GM19193 (cell line): Measurements from ENCODE around the gene NR2F1-AS1.

Source experiments
- POLR2A ChIP-seq: IDR thresholded peaks from 4 replicates; pipeline ENCODE4 v1.6.1; 2011; ENCODE audit not compliant: insufficient read depth, insufficient read length; ENCODE audit errors: extremely low read depth

The NR2F1-AS1 gene

DNA sequence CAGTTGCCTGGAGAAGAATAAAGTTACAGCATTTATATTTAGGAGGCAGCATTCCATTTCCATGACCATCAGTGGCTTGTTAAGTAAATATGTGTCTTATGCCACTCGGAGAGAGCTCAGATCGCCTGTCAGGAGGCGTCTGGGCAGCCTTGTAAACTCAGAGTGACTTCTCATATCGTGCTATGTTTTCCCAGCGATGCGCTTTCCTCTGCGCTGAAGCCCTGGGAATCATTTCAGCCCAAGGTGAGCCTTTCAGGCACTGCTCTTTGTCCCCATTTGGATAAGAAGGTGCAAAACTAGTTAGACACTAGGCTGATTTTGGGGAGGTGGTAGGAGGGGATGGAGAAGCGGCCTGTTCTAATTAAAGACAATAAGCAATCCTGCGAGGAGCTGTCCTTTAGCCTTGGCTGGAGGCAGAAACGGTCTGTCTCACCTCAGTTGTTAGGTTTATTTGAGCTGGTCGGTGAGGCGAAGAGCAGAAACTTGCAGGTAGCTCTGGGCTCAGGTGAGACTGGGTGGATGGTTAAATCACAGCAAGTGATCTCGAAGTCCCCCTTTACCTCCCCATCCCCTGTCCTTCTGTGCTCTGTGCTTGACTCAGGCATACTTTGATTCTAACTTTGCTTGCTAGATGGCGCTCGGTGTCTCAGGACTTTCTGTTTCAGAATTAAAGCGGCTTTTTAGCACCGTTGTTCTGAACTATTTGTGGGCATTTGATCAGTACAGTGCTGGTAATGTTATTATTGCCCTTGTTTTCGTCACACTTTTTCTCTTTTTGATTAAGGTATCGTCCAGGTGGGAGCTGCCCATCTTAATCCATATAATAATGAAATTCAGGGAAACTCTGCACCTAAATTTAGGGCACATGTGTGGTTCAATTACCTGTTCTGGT lies 26.6 kb upstream of the NR2F1-AS1 start:
- no peak for TF ChIP-seq POLR2A

DNA sequence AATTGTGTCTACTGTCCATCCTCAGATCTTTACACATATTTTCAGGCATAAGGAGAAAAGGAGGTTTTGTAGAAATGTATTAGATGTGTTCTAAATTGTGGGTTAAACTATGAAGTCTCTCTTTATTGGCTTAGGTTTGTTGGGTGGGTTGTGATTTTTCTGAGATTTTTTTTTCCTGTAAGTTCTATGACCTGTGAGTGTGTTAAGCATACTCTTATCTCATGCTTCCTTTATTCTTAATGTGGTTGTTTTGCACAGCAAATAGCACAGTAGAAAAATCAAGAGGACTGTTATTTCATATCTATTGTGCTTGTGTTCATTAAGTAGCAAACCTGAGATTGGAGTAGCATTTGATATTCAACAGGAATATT lies 25.3 kb upstream of the NR2F1-AS1 start:
- TF ChIP-seq POLR2A = no peak

GRCh38 chr5:93604644-93605515 lies 23.9 kb upstream of the NR2F1-AS1 start:
- TF ChIP-seq POLR2A = no peak

DNA sequence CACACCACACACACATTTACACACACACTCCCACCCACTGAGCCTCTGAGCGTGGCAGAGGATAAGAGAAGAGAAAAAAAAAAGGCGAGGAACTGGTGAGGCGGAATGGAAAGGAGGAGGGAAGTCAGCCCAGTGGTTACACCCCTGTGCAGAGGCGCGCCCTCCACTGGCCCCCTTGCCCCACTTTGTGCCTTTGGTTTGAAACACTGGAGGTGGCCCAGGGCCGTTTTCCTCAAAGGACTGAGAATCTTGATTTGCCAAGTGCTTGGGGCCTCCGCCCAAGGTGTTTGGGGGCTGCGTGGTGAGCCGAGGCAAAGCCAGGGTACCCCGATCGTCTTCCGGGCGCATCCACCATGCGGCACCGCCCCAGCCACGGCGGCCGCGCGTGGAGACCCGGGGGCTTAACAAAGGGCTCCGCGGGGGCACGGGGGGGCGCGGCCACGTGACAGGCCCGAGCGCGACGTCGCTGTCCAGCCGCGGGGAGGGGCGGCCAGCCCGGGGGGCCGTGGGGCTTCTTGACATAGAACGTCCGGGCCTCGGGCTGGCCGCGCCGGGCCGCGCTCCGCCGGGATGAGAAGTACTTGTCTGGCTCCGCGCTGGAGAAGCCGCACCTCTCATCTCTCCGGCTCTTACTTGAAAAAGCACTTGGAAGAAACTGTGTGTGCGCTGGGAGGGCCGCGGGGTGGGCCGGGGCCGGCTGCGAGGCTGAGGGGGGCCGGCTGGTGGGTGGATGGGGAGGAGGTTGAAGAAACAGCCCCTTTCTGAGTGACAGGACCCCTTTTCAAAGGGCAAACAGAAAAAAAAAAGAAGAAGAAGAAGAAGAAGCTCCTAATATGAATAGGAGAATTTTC lies 23.0 kb upstream of the NR2F1-AS1 start:
- TF ChIP-seq POLR2A = no peak

DNA sequence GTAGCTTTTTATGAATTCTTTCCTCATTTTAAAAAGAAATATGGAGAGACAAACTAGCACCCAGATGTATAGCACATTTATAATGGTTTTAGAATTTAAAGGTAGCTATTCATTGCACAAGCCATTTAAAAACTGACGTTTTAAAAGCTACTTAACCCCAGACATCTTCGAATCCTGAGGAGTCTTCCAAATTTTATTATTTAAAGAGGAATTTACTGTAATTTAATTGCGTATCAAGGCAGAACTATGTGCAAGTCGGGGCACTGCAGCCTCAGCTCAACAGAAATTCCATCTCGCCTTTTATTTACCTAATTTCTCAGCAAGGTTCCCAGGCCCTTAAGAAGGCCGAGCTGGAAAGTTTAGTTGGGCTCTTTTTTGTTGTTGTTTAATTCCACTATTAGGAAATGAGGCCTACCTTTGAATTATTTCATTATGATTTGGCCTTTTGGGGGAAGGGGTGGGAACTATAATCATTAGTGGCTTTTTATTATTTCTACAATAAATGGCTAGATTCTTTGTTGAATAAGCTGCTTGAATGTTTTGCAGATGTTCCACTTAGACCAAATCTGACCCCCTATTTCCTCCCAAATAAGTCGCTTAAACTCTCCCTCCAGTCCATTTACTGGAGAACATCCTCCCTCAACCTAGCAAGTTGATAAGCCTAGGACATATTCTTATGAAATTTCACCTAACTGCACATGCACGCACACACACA lies 22.2 kb upstream of the NR2F1-AS1 start:
- no peak for TF ChIP-seq POLR2A

DNA sequence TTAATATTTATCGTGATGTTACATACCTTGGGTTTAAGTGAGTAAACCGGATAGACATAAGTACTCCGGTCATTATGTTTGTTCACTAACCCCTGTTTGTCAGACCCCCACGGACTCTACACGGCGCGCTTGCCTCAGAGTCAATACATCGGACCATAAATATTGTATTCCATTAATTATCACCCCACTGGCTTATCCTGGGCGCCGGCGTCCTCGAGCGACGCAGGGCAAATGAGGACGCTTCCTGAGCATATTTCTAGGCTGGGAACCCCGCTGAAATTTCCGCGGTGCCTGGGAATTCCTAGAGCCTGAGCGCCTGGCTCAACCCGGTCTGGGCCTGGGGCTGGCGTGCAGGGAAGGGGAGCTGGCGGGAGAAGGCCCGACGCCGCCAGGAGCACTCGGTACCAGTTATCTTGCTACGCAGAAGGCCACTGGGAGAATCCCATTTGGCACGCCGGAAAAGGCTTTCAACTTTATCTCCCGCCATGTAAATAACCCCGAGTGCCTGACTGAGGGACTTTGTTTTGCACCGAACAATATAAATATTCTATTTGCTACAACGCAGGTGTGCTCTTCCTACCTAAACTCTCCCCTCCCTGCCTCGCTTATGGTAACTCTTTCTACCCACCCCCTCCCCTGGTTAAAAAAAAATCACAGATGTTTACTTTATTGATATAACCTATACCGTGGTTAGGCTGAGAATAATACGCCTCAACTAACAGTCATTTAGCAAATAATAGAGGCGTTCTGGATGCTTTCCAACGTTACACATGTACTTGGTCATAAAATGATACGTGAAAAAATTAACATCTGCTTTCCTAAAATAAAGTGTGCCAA lies 21.4 kb upstream of the NR2F1-AS1 start:
- no peak for TF ChIP-seq POLR2A

- TF ChIP-seq POLR2A = no peak
These were observed 20.8 kb upstream of the NR2F1-AS1 start for GRCh38 chr5:93601802-93602155.

GRCh38 chr5:93601071-93601801 lies 20.2 kb upstream of the NR2F1-AS1 start:
- TF ChIP-seq POLR2A = no peak

GRCh38 chr5:93600409-93601070 lies 19.5 kb upstream of the NR2F1-AS1 start:
- TF ChIP-seq POLR2A = no peak

DNA sequence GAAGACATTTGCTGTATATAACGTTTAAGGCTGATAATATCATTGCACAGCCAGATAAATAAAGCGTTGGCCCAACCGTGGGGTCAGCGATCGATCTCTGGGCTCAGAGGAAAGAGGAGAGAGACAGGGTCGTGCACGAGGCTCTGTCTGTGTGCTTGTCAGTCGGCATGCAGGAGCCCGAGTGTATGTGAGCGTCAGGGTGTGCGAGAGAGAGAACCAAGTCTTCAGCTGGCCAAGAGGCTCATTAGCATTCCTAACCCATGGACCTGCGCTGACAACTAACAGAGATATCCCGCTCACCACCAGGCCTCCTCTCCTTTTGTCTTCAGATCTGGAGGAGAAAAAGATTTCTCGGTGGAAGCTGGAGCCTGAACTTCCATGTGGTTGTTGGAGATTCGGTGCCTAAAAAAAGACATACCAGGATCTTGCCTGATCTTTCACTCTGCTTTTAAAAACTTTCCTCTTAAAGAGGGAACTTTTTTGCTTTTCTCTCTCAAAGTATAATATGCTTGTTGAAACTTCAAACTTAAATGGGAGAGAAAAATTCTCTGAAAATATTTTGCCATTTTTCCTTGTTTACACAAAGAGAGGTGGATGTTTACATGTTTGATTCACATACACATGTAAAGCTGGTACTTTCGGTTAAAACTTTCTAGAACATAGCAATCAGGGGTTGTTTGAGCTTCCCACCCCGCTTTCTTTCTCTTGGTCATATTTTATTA lies 18.5 kb upstream of the NR2F1-AS1 start:
- TF ChIP-seq POLR2A = no peak

DNA sequence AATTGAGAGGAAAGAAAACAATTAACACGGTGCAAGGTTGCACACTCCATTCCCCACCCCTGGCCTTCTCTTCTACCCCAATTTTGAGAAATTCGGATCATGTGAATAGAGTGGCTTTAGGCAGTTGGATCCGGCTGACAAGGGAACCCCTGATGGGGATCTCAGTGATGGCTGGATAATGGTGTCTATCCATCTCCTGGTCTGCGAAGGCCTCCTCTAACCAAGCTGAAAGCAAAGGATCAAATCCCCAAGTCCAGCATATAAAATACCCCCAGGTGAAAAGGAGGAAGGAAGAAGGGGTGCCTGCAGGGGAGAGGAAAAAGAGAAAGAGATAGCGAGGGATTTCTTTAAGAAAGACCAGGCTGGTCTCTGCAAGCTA lies 18.0 kb upstream of the NR2F1-AS1 start:
- TF ChIP-seq POLR2A = no peak
